ENCODE measurements around the gene NUS1.

- no peak for TF ChIP-seq CTCF (IDR thresholded peaks at IDR 0.05)
- TF ChIP-seq POLR2A (IDR thresholded peaks at IDR 0.05) = no peak
These were observed 31.2 kb downstream of the NUS1 start for GRCh38 chr6:117706504-117706903.

All from body of pancreas (tissue), 4 donors.